WTC11 (cell line): ENCODE data around the gene RAI1.

ENCODE experiments used
- CTCF ChIP-seq: fragments of 200-600 bp; IDR thresholded peaks from 2 replicates; pipeline ENCODE4 v1.8.0; 2022; ENCODE audit warnings: antibody characterized with exemption
- ESRRA ChIP-seq: sonication (generic); formaldehyde crosslinking; IDR thresholded peaks from 2 replicates; pipeline ENCODE4 v1.8.1; 2022; ENCODE audit warnings: mild to moderate bottlenecking, missing genetic modification reagents, borderline replicate concordance
- NR1H2 ChIP-seq: sonication (generic); formaldehyde crosslinking; IDR thresholded peaks from 2 replicates; pipeline ENCODE4 v1.9.0; 2021; ENCODE audit warnings: mild to moderate bottlenecking, moderate library complexity, missing genetic modification reagents
- TF ChIP-seq, protein P1 (sequence below): sonication (generic); formaldehyde crosslinking; IDR thresholded peaks from 2 replicates; pipeline ENCODE4 v1.8.1; 2023; ENCODE audit warnings: mild to moderate bottlenecking, missing genetic modification reagents, moderate library complexity
- TF ChIP-seq, protein P2 (sequence below): sonication (generic); formaldehyde crosslinking; IDR thresholded peaks from 2 replicates; pipeline ENCODE4 v1.8.1; 2023; ENCODE audit warnings: mild to moderate bottlenecking, missing genetic modification reagents
- TF ChIP-seq, protein P3 (sequence below): sonication (generic); formaldehyde crosslinking; IDR thresholded peaks from 2 replicates; pipeline ENCODE4 v1.8.1; 2023; ENCODE audit warnings: mild to moderate bottlenecking, moderate library complexity, missing genetic modification reagents

DNA sequence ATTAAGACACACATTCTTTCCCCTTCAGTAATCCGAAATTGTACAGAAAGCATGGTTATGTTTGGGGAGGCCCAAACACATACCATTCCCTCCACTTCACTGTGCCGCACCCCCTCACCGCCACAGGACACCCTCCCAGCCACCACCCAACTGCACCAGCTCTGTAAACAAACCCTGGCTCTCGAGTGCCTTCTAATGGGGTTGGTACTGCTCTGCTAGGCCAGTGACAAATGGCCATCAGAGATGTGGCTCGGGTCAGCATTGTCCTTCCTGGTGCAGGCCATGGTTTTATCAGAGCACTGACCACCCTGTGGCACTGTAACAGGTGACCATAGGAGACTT is 179.5 kb downstream of the RAI1 start:
- TF ChIP-seq, protein P1, sequence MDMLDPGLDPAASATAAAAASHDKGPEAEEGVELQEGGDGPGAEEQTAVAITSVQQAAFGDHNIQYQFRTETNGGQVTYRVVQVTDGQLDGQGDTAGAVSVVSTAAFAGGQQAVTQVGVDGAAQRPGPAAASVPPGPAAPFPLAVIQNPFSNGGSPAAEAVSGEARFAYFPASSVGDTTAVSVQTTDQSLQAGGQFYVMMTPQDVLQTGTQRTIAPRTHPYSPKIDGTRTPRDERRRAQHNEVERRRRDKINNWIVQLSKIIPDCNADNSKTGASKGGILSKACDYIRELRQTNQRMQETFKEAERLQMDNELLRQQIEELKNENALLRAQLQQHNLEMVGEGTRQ (CRISPR knock-in tag): no peak
- TF ChIP-seq, protein P2, sequence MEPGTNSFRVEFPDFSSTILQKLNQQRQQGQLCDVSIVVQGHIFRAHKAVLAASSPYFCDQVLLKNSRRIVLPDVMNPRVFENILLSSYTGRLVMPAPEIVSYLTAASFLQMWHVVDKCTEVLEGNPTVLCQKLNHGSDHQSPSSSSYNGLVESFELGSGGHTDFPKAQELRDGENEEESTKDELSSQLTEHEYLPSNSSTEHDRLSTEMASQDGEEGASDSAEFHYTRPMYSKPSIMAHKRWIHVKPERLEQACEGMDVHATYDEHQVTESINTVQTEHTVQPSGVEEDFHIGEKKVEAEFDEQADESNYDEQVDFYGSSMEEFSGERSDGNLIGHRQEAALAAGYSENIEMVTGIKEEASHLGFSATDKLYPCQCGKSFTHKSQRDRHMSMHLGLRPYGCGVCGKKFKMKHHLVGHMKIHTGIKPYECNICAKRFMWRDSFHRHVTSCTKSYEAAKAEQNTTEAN: no peak
- TF ChIP-seq, protein P3, sequence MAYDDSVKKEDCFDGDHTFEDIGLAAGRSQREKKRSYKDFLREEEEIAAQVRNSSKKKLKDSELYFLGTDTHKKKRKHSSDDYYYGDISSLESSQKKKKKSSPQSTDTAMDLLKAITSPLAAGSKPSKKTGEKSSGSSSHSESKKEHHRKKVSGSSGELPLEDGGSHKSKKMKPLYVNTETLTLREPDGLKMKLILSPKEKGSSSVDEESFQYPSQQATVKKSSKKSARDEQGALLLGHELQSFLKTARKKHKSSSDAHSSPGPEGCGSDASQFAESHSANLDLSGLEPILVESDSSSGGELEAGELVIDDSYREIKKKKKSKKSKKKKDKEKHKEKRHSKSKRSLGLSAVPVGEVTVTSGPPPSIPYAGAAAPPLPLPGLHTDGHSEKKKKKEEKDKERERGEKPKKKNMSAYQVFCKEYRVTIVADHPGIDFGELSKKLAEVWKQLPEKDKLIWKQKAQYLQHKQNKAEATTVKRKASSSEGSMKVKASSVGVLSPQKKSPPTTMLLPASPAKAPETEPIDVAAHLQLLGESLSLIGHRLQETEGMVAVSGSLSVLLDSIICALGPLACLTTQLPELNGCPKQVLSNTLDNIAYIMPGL (CRISPR knock-in tag): no peak
- TF ChIP-seq CTCF (no peak), ESRRA (no peak), NR1H2 (CRISPR knock-in tag) (no peak)
